K562 (cell line): ENCODE data around the gene EXOC4. TPM values are rescaled to one million over a fixed set of nuclear protein-coding genes. Genes with fewer than 3 reads are reported as not detected.
A peak's percentile ranks its signal among the peaks of the same experiment; 100 is the strongest.

Experiments
- MGA ChIP-seq: fragments of 450-650 bp; IDR thresholded peaks from 2 replicates; pipeline ENCODE4 v1.6.1; 2016; ENCODE audit warnings: mild to moderate bottlenecking, moderate library complexity
- PKNOX1 ChIP-seq: fragments of 450-650 bp; IDR thresholded peaks from 2 replicates; pipeline ENCODE4 v1.6.1; 2016
- REST ChIP-seq, 2 experiments: fragments of 450-650 bp; formaldehyde crosslinking in 1 of 2; IDR thresholded peaks; 2 replicates each; pipeline versions ENCODE4 v1.4.0 to v1.6.1; 2014 to 2020; ENCODE audit warnings: mild to moderate bottlenecking in 2 of 2, borderline replicate concordance in 1 of 2, low read depth in 1 of 2
- polyA plus RNA-seq, 8 experiments: library from polyadenylated mRNA; depleted of rRNA in 4 of 8; stranded (reverse) in 5 of 8; unstranded in 3 of 8; fragments of >200 nt; fragmentation: Nextera tagmentation in 2 of 8; fragmentation: Illumina TruSeq in 1 of 8; extraction: Ambion mirVana in 2 of 8; extraction: Trizol in 1 of 8; gene quantifications; 2 replicates each; pipeline versions ENCODE4 v1.2.1 to v1.2.3, GENCODE V29; 2011 to 2014; ENCODE audit warnings: inconsistent platforms in 1 of 8, missing spikeins in 1 of 8
- total RNA-seq, 7 experiments: library from RNA; depleted of rRNA in 6 of 7; stranded (reverse); fragments of >200 nt in 6 of 7; fragmentation: Illumina TruSeq in 2 of 7; extraction: Trizol in 2 of 7; gene quantifications; 2 replicates each; pipeline versions ENCODE4 v1.2.1 to v1.2.3, GENCODE V29; 2011 to 2021; ENCODE audit warnings: low replicate concordance in 1 of 7

EXOC4 gene
- total and polyA plus RNA-seq, 9 of the 15 experiments (the other 6 are each of a cell fraction or from before 2014, with no cell fraction given): 18.5 to 73.1 (median 46.6) TPM

- TF ChIP-seq PKNOX1 (0 out of 2 replicates have a peak, but pooled peaks have one; percentile 33), MGA (peak; percentile 8; the same call in 1 of the 2 replicates), REST (IDR thresholded peaks at IDR 0.05; ENCODE audit: borderline replicate concordance) (peak; percentile 64; the same call in 1 of the 2 replicates), REST (CRISPR knock-in tag; IDR thresholded peaks at IDR 0.05; ENCODE audit: low read depth) (no peak)
These were observed 831.0 kb downstream of the EXOC4 start (continued) for GRCh38 chr7:134083766-134084487.
